Common myeloid progenitor, CD34-positive (primary cell): Measurements from ENCODE around the gene GCKR.

Experiments used
- CTCF ChIA-PET: fragments of 350-600 bp; sonication (Branson Sonifier 250); formaldehyde crosslinking; loops from one replicate; lab custom pipeline; 2021; ENCODE audit warnings: antibody characterized with exemption; lab: Charles Lee
- POLR2A ChIA-PET: fragments of 350-600 bp; sonication (Branson Sonifier 250); formaldehyde crosslinking; loops from one replicate; lab custom pipeline; 2021; ENCODE audit warnings: antibody characterized with exemption; lab: Charles Lee
- DNase-seq, 3 donors: peaks; one replicate each; pipeline versions ENCODE4 v3.0.0 to v3.0.0-alpha.2; 2013
- H3K27ac ChIP-seq, 2 experiments: 1 replicate in 1 of 2; 2 replicates in 1 of 2; pipeline ENCODE4 v1.7.0; 2013; ENCODE audit warnings: inconsistent platforms in 2 of 2, low read length in 2 of 2, mild to moderate bottlenecking in 2 of 2, low read depth in 1 of 2, moderate library complexity in 1 of 2; ENCODE audit not compliant: severe bottlenecking in 2 of 2, insufficient read depth in 1 of 2, poor library complexity in 1 of 2
- H3K27me3 ChIP-seq, 5 experiments: replicated peaks in 2 of 5; 1 replicate in 3 of 5; 2 replicates in 2 of 5; pipeline versions ENCODE4 v1.6.1 to v1.7.0; 2013; ENCODE audit warnings: low read length in 4 of 5, mild to moderate bottlenecking in 2 of 5, moderate library complexity in 2 of 5, inconsistent platforms in 1 of 5; ENCODE audit not compliant: insufficient read depth in 5 of 5, control insufficient read depth in 4 of 5
- H3K36me3 ChIP-seq, 4 experiments: 1 replicate in 2 of 4; 2 replicates in 2 of 4; pipeline versions ENCODE4 v1.6.1 to v1.7.0; 2013; ENCODE audit warnings: low read length in 3 of 4, control low read depth in 1 of 4, mild to moderate bottlenecking in 1 of 4; ENCODE audit not compliant: control insufficient read depth in 4 of 4, insufficient read depth in 4 of 4
- H3K4me1 ChIP-seq, 4 experiments: 1 replicate in 3 of 4; 2 replicates in 1 of 4; pipeline versions ENCODE4 v1.6.1 to v1.7.1; 2013; ENCODE audit warnings: low read length in 3 of 4, mild to moderate bottlenecking in 3 of 4, control low read depth in 1 of 4, inconsistent platforms in 1 of 4, moderate library complexity in 1 of 4; ENCODE audit not compliant: control insufficient read depth in 4 of 4, insufficient read depth in 4 of 4; ENCODE audit errors: control extremely low read depth in 1 of 4
- H3K4me3 ChIP-seq, 7 experiments: 1 replicate in 4 of 7; 2 replicates in 3 of 7; pipeline versions ENCODE4 v1.5.1 to v1.7.0; 2013; ENCODE audit warnings: mild to moderate bottlenecking in 7 of 7, low read length in 6 of 7, moderate library complexity in 6 of 7, inconsistent platforms in 2 of 7, low read depth in 2 of 7, control low read depth in 1 of 7; ENCODE audit not compliant: insufficient read depth in 4 of 7, control insufficient read depth in 1 of 7; ENCODE audit errors: extremely low read depth in 1 of 7
- H3K9me3 ChIP-seq, 5 experiments: 1 replicate in 4 of 5; 2 replicates in 1 of 5; pipeline versions ENCODE4 v1.6.1 to v1.7.1; 2013; ENCODE audit warnings: low read length in 4 of 5, mild to moderate bottlenecking in 2 of 5, inconsistent platforms in 1 of 5, low read depth in 1 of 5, moderate library complexity in 1 of 5; ENCODE audit not compliant: control insufficient read depth in 4 of 5, insufficient read depth in 2 of 5; ENCODE audit errors: control extremely low read depth in 1 of 5
- WGBS: methylation state at CpG from one replicate; pipeline ENCODE4 v1.1.5; 2013; ENCODE audit not compliant: insufficient coverage; 5-methylcytosine and 5-hydroxymethylcytosine counted together

GCKR gene

DNA sequence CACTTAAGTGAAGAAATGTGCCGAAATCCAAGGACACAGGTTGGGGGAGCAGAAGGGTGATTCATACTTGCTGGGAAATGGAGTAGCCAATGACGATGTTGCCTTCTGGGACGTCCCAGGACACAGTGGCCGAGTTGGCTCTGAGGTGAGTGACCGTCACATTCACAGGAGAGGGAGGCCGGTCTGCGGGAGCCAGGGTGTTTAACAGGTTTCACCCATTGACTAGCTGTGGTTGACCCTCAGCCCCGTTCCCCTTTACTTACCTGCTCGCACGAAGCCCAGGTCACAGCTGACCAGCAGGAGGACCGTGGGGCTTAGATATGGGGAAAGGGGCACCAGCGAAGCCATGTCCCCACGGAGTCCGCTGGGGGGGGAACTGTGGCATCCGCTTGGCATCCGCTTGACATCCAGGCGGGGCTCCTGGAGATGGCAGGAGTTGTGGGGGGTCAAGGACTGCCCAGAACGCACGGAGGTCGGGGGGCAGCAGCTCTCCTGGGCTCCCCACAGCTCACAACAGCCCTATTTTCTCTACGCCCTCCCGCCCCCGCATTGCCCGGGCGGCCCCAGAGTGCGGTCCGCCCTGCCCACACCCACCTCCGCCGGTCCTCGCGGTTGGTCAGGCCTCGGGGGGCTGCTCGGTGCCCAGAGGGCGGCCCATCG, 2.2 kb upstream of the GCKR start:
- WGBS: 38% methylated on average over 22 of the region's 35 CpGs
- Histone ChIP-seq H3K4me3 (peak overlapping the region; percentile 40 to 72 (median 61)), H3K9me3 (no peaks in the 10 kb centered on the region), H3K27me3 (peaks cover 3 to 60% (median 28%) of the 10 kb centered on the region in 5 experiments), H3K27ac (no peak overlapping the region), H3K4me1 (peaks cover 0 to 20% (median 14%) of the 10 kb centered on the region in 4 experiments), H3K36me3 (no peaks in the 10 kb centered on the region)
- CTCF ChIA-PET: interaction anchor here (0.7 kb wide), 1 partner anchor 48 kb away, joined by 3 read pairs; no protein-coding TSS in a partner anchor
- no peak for DNase-seq
- POLR2A ChIA-PET: no interaction called here

DNA sequence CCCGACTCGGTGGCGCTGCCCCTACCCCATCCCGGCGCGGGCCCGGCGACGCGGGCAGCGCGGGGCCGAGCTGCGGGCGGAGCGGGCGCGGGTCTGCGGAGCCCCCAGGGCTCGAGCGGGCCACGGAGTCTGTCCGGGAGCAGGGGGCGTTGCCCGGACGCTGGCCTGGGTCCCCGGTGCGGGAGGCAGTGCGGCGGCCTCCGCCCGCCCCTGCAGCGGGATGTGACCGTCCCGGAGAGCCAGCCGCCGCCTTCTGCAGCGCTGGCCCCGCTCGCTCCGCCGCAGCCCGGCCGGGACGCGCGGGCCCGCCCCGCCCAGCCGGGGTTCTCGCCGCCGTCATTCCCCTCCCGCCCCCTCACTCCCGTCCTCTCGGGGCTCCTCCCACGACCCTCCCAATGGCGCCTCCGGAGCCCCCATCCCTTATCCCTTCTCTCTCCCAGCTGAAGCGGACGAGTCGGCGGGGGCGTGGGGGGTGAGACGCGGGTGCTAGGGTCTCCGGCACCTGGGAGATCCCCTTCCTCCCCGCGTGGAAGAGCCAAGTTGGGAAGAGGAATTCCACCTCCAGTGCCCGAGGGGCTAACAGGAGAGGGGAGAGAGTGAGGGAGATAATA, 1.6 kb upstream of the GCKR start, which contains the start of gene FNDC4:
Gene FNDC4 (minus strand): TSS at position 257 of the 611 bp plus-strand sequence. CDS start 521 bp downstream, outside the sequence.
- H3K4me3 ChIP-seq: peak within 1 kb of the TSS; percentile 40 to 72 (median 61)
- 0% methylated on average over 50 of the region's 70 CpGs for WGBS
- H3K27ac ChIP-seq: no peak within 1 kb of the TSS
- H3K4me1 ChIP-seq: peaks cover 0 to 17% (median 11%) of the 10 kb centered on the region in 4 experiments
- H3K9me3 ChIP-seq: no peaks in the 10 kb centered on the region
- DNase-seq: peak in 1 of 3 donors; percentile 33
- no peaks in the 10 kb centered on the region for H3K36me3 ChIP-seq
- CTCF ChIA-PET: interaction anchor here (0.7 kb wide), 1 partner anchor 47 kb away, joined by 3 read pairs; no protein-coding TSS in a partner anchor
- H3K27me3 ChIP-seq: peaks cover 3 to 60% (median 28%) of the 10 kb centered on the region in 5 experiments
- POLR2A ChIA-PET: no interaction called here

DNA sequence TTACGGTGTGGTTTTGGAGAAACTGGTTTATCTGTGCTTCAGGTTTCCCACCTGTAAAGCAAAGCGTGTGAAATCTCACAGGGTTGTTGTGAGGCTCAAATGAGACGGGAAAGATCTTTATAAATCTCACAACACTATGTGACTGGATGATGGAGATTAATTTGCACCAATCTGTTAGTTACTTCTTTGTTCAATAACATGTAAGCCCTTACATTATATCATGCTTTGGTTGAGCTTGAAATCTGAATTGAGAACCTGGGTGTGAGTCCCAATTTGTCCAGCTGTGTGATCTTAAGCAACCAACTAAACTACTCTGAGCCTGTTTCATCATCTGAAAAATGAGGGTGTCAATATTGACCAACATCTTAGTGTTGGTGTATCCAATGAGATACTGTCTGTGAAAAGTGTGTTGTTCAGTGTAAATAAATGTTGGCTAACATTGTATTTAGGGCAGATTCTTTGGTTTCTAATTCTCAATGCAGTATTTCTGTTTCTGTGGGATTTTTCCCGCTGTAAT, 741 bp upstream of the GCKR start:
- Histone ChIP-seq H3K4me1 (peaks cover 0 to 14% (median 11%) of the 10 kb centered on the region in 4 experiments), H3K36me3 (no peaks in the 10 kb centered on the region), H3K27ac (no peak overlapping the region), H3K9me3 (no peaks in the 10 kb centered on the region), H3K4me3 (no peak overlapping the region), H3K27me3 (peaks cover 3 to 60% (median 28%) of the 10 kb centered on the region in 5 experiments)
- POLR2A ChIA-PET: interaction anchor here (0.6 kb wide), 1 partner anchor 508 kb away, joined by 3 read pairs; no protein-coding TSS in a partner anchor
- DNase-seq: peak in 1 of 3 donors; percentile 3
- CTCF ChIA-PET: no interaction called here
- no CpG with 5 or more reads among the region's 4 CpGs for WGBS

DNA sequence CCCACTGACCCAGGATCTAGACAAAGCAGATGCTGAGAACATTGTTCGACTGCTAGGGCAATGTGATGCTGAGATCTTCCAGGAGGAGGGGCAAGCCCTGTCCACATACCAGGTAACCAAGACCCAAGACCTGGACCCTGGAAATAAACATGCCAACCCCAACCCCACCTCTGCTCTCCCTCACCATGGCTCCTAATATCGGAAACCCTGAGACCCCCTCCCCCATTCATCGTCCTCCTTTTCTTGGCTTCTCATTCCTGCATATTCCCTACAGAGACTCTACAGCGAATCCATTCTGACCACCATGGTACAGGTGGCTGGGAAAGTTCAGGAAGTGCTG, 619 bp downstream of the GCKR start:
- Histone ChIP-seq H3K4me3 (no peak overlapping the region), H3K27ac (no peak overlapping the region), H3K36me3 (no peaks in the 10 kb centered on the region), H3K4me1 (peaks cover 0 to 14% (median 11%) of the 10 kb centered on the region in 4 experiments), H3K9me3 (no peaks in the 10 kb centered on the region), H3K27me3 (peaks cover 3 to 60% (median 28%) of the 10 kb centered on the region in 5 experiments)
- no peak for DNase-seq
- 78% methylated on average over 3 of the region's 4 CpGs for WGBS
- ChIA-PET POLR2A (no interaction called here), CTCF (no interaction called here)

DNA sequence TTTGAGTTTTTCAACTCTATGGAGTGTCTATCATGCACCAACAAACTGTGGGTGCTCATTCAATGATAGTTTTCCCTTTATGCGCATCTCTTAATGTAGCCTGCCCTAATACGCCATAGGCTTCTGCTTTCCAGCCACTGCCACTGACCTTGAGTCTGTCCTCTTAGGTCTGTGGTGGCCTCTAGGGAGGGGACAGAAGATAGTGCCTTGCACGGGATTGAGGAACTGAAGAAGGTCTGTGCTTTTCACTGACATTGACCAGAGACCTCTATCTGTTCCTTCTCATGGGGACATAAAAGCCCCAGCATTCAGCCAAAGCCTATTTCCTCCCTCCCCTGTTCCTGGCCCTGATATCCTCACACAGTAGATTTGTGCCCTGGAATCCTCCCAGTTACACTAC, 2.3 kb downstream of the GCKR start:
- Histone ChIP-seq H3K4me1 (peaks cover 0 to 14% (median 11%) of the 10 kb centered on the region in 4 experiments), H3K27ac (no peak overlapping the region), H3K4me3 (no peak overlapping the region), H3K36me3 (no peaks in the 10 kb centered on the region), H3K9me3 (no peaks in the 10 kb centered on the region), H3K27me3 (peaks cover 3 to 51% (median 28%) of the 10 kb centered on the region in 5 experiments)
- ChIA-PET POLR2A (no interaction called here), CTCF (interaction anchor here (1.1 kb wide), 1 partner anchor 10 kb away, joined by 4 read pairs; the partner anchor contains the start of gene IFT172)
- 93% methylated on average over 3 of the region's 3 CpGs for WGBS
- no peak for DNase-seq

DNA sequence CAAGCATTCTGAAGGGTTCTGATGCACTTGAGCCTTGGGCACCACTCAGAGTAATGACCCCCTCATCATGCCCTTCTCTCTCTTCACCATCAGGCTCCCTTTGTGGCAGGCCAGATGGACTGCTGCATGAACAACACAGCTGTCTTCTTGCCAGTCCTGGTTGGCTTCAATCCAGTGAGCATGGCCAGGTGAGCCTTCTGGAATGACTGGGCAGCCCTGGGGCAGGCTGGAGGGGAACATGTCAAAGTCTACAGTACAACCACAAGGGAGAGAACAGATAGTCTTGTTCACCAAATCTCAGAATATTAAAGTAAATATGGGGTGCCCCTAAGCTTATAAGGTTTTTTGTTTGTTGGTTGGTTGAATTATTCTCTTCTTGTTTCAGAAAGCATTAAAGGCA, 4.4 kb downstream of the GCKR start:
- peaks cover 3 to 31% (median 20%) of the 10 kb centered on the region in 5 experiments for H3K27me3 ChIP-seq
- H3K36me3 ChIP-seq: no peaks in the 10 kb centered on the region
- peaks cover 0 to 3% (median 0%) of the 10 kb centered on the region in 4 experiments for H3K4me1 ChIP-seq
- CTCF ChIA-PET: interaction anchor here (0.7 kb wide), 1 partner anchor 121 kb away, joined by 3 read pairs; no protein-coding TSS in a partner anchor
- no peak overlapping the region for H3K4me3 ChIP-seq
- no peaks in the 10 kb centered on the region for H3K9me3 ChIP-seq
- POLR2A ChIA-PET: no interaction called here
- no peak overlapping the region for H3K27ac ChIP-seq
- DNase-seq: no peak

DNA sequence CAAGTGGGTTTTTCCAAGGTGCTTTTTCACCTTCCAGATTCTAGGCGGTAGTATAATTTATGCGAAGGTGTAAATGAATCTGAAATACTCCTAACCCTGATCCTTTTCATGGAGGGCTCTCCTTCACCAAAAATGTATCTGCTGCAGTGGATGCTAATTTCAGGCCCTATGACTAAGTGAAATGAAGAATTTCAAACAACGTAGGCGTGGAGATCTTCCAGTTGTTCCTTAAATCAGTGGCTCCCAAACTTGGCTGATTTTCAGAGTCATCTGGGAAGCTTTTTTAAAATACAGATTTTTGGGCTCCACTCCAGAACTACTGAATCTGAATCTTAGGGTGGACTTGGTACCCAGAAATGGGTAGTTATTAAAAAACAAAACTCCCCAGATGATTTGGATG, 5.5 kb downstream of the GCKR start:
- no peaks in the 10 kb centered on the region for H3K9me3 ChIP-seq

More for the DNA sequence above, 5.5 kb downstream of the GCKR start:
- CTCF ChIA-PET: no interaction called here
- Histone ChIP-seq H3K4me3 (no peak overlapping the region), H3K36me3 (no peaks in the 10 kb centered on the region), H3K27me3 (peaks cover 3 to 20% (median 9%) of the 10 kb centered on the region in 5 experiments), H3K27ac (no peak overlapping the region), H3K4me1 (no peaks in the 10 kb centered on the region)
- DNase-seq: no peak
- 100% methylated on average over 3 of the region's 4 CpGs for WGBS
- POLR2A ChIA-PET: no interaction called here
